HL-60/S4 treated with retinoic acid at 250 ng/mL for 4 days and 3 days (cell line): ENCODE data around the gene ZFR2.

Experiments used
- in situ Hi-C: fragments of 300-500 bp; cut with MboI; formaldehyde crosslinking; loops from 2 replicates; pipeline ENCODE4 v1.7.0; 2022; ENCODE audit warnings: low sequenced_read_pairs

ZFR2 gene

GRCh38 chr19:3874695-3875094 is 5.9 kb upstream of the ZFR2 start:
- in situ Hi-C loops, result loop anchor here (25.0 kb wide), 1 partner anchor 338 kb away; no protein-coding TSS in a partner anchor

- in situ Hi-C loops, result loop anchor here (25.0 kb wide), 1 partner anchor 339 kb away; no protein-coding TSS in a partner anchor
These were observed 4.3 kb upstream of the ZFR2 start for GRCh38 chr19:3873151-3873550.

- in situ Hi-C loops, result loop anchor here (25.0 kb wide), 1 partner anchor 344 kb away; no protein-coding TSS in a partner anchor
These were observed 668 bp downstream of the ZFR2 start for GRCh38 chr19:3867971-3868769.

- in situ Hi-C loops, result loop anchor here (25.0 kb wide), 1 partner anchor 345 kb away; no protein-coding TSS in a partner anchor
These were observed 1.8 kb downstream of the ZFR2 start for GRCh38 chr19:3866910-3867638.

GRCh38 chr19:3863648-3864047 is 5.2 kb downstream of the ZFR2 start:
- in situ Hi-C loops, result loop anchor here (25.0 kb wide), 1 partner anchor 349 kb away; no protein-coding TSS in a partner anchor

- in situ Hi-C loops, result loop anchor here (25.0 kb wide), 1 partner anchor 349 kb away; no protein-coding TSS in a partner anchor
These were observed 5.9 kb downstream of the ZFR2 start for GRCh38 chr19:3862826-3863500.

GRCh38 chr19:3860499-3860898 is 8.3 kb downstream of the ZFR2 start:
- in situ Hi-C loops, result loop anchor here (25.0 kb wide), 1 partner anchor 352 kb away; no protein-coding TSS in a partner anchor

- in situ Hi-C loops, result loop anchor here (25.0 kb wide), 1 partner anchor 355 kb away; no protein-coding TSS in a partner anchor
These were observed 11.3 kb downstream of the ZFR2 start for GRCh38 chr19:3857449-3858003.

- in situ Hi-C loops, result loop anchor here (25.0 kb wide), 1 partner anchor 357 kb away; no protein-coding TSS in a partner anchor
These were observed 13.5 kb downstream of the ZFR2 start for GRCh38 chr19:3855320-3855719.

GRCh38 chr19:3852614-3853254 is 16.1 kb downstream of the ZFR2 start:
- in situ Hi-C loops, result loop anchor here (25.0 kb wide), 1 partner anchor 360 kb away; no protein-coding TSS in a partner anchor

- in situ Hi-C loops, result loop anchor here (25.0 kb wide), 1 partner anchor 360 kb away; no protein-coding TSS in a partner anchor
These were observed 16.7 kb downstream of the ZFR2 start for GRCh38 chr19:3852177-3852511.

GRCh38 chr19:3851254-3852176 is 17.3 kb downstream of the ZFR2 start:
- in situ Hi-C loops, result loop anchor here (25.0 kb wide), 1 partner anchor 361 kb away; no protein-coding TSS in a partner anchor

- in situ Hi-C loops, result loop anchor here (25.0 kb wide), 1 partner anchor 362 kb away; no protein-coding TSS in a partner anchor
These were observed 18.4 kb downstream of the ZFR2 start for GRCh38 chr19:3850320-3850972.

GRCh38 chr19:3849787-3850186 is 19.1 kb downstream of the ZFR2 start:
- in situ Hi-C loops, result loop anchor here (25.0 kb wide), 1 partner anchor 363 kb away; no protein-coding TSS in a partner anchor

GRCh38 chr19:3849092-3849491 is 19.7 kb downstream of the ZFR2 start:
- in situ Hi-C loops, result no loop called here

- in situ Hi-C loops, result no loop called here
These were observed 24.2 kb downstream of the ZFR2 start for GRCh38 chr19:3844596-3844995.

GRCh38 chr19:3842948-3843347 is 25.9 kb downstream of the ZFR2 start:
- in situ Hi-C loops, result no loop called here

- in situ Hi-C loops, result no loop called here
These were observed 28.0 kb downstream of the ZFR2 start for GRCh38 chr19:3840804-3841203.
